ENCODE results near the gene DGCR2.
"Not testable (repeated sequence)": the region's sequence is repeated elsewhere in the genome, so short reads cannot be mapped to it uniquely, and the experiment has no call there.

Gene DGCR2

DNA sequence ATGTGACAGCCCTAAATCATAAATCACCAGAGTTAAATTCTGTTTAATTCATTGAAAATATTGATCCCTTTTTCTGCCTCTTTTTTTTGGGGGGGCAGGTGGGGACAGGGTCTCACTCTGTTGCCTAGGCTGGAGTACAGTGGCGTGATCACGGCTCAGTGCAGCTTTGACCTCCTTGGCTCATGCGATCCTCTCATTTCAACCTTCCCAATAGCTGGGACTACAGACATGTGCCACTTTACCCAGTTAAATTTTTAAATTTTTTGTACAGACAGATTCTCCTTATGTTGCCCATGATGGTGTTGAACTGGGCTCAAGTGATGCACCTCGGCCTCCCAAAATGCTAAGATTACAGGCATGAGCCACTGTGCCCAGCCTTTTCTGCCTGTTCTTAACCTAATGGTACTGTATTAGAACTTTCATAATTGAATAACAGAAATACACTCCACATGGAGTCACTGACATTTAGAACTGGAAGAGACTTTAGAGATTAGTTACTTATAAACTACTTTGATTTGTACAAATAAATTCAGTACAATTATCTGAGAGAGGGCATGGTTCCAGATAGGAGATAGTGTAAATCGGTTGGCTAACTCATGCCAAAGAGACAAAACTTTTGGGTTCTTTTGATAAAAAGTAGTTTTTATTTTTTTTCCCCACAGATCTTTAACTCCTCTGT is 109.8 kb downstream of the DGCR2 start:
- H3K4me3 ChIP-seq (replicated peaks; ENCODE audit: low read depth, low read length): no peak overlapping the region
- peaks cover 1% of the 10 kb centered on the region for H3K27me3 ChIP-seq (replicated peaks; ENCODE audit: control insufficient read depth, insufficient read depth, low read length)
- TF ChIP-seq, protein P1, sequence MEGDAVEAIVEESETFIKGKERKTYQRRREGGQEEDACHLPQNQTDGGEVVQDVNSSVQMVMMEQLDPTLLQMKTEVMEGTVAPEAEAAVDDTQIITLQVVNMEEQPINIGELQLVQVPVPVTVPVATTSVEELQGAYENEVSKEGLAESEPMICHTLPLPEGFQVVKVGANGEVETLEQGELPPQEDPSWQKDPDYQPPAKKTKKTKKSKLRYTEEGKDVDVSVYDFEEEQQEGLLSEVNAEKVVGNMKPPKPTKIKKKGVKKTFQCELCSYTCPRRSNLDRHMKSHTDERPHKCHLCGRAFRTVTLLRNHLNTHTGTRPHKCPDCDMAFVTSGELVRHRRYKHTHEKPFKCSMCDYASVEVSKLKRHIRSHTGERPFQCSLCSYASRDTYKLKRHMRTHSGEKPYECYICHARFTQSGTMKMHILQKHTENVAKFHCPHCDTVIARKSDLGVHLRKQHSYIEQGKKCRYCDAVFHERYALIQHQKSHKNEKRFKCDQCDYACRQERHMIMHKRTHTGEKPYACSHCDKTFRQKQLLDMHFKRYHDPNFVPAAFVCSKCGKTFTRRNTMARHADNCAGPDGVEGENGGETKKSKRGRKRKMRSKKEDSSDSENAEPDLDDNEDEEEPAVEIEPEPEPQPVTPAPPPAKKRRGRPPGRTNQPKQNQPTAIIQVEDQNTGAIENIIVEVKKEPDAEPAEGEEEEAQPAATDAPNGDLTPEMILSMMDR (IDR thresholded peaks at IDR 0.05; ENCODE audit: insufficient read depth, low read length, poor library complexity, severe bottlenecking): no peak
- H3K36me3 ChIP-seq (ENCODE audit: control insufficient read depth, insufficient read depth, low read length): no peaks in the 10 kb centered on the region
- DNase-seq (ENCODE audit: extremely low read depth, insufficient read length): no peak

DNA sequence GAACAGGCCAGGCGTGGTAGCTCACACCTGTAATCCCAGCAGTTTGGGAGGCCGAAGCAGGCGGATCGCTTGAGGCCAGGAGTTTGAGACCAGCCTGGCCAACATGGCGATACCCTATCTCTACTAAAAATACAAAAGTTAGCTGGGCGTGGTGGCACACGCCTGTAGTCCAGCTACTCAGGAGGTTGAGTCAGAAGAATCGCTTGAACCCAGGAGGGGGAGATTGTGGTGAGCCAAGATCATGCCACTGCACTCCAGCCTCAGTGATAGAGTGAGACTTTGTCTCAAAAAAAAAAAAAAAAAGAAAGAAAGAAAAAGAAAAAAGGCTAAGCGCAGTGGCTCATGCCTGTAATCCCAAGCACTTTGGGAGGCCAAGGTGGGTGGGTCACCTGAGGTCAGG is 110.6 kb downstream of the DGCR2 start:
- not testable (repeated sequence) for H3K4me3 ChIP-seq (replicated peaks; ENCODE audit: low read depth, low read length); H3K27me3 ChIP-seq (replicated peaks; ENCODE audit: control insufficient read depth, insufficient read depth, low read length); H3K36me3 ChIP-seq (ENCODE audit: control insufficient read depth, insufficient read depth, low read length); DNase-seq (ENCODE audit: extremely low read depth, insufficient read length)

DNA sequence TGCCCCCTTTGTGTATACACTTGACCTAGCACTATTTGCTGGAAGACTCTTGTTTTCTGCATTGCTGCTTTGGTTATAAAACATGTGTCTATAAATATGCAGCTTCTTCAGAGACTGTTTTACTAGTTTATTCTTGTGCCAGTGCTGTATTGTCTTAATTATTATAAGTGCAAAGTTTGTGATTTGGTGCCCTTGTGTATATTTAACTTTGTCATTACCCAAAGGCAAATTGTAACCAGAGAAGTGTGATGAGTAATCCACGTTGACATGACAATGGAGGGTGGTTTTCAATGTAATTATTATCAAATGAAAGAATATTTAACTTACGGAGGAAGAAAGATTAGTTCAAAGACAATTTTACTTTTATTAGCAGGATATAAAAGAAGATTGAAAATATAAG is 111.1 kb downstream of the DGCR2 start:
- DNase-seq (ENCODE audit: extremely low read depth, insufficient read length): no peak
- TF ChIP-seq, protein P1 (IDR thresholded peaks at IDR 0.05; ENCODE audit: insufficient read depth, low read length, poor library complexity, severe bottlenecking): no peak
- no peaks in the 10 kb centered on the region for H3K36me3 ChIP-seq (ENCODE audit: control insufficient read depth, insufficient read depth, low read length)
- no peaks in the 10 kb centered on the region; the same call in 1 of the 2 replicates for H3K27me3 ChIP-seq (replicated peaks; ENCODE audit: control insufficient read depth, insufficient read depth, low read length)
- no peak overlapping the region for H3K4me3 ChIP-seq (replicated peaks; ENCODE audit: low read depth, low read length)

DNA sequence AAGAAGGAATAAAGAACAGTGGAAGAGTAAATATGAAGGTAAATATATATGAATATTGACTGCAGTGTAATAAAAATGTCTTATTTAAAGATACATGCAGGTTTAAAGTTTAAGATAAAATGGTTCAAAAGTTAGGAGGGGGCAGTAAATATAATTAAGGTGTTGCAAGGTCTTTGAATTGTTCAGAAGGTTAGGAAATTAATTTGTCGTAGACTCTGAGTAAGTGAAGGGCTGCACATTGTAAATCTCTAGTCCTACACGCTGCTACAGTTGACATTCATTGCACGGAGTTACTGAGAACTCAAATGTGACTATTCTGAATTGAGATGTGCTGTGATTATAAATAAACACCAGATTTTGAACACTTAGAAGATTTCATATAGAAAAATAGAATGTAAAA is 116.3 kb downstream of the DGCR2 start:
- H3K27me3 ChIP-seq (replicated peaks; ENCODE audit: control insufficient read depth, insufficient read depth, low read length): no peaks in the 10 kb centered on the region
- DNase-seq (ENCODE audit: extremely low read depth, insufficient read length): no peak
- TF ChIP-seq, protein P1 (IDR thresholded peaks at IDR 0.05; ENCODE audit: insufficient read depth, low read length, poor library complexity, severe bottlenecking): no peak
- no peak overlapping the region for H3K4me3 ChIP-seq (replicated peaks; ENCODE audit: low read depth, low read length)
- no peaks in the 10 kb centered on the region for H3K36me3 ChIP-seq (ENCODE audit: control insufficient read depth, insufficient read depth, low read length)

DNA sequence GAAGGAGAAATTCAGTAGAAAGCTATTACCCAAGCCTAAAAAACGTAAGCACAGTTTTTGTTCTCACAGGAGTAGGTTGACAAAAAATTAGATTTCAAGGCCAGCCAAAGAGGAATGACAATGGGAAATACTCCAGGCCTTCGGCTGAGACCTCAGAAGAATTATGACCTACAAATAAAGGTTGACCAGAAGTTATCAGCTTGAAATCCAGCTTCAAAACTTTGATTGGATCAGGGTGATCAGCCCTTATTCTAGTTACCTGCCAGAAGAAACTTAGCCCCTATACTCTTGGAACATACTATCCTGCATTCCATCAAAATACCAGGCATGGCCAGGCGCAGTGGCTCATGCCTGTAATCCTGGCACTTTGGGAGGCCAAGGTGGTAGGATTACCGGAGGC is 117.7 kb downstream of the DGCR2 start:
- Histone ChIP-seq H3K27me3 (replicated peaks; ENCODE audit: control insufficient read depth, insufficient read depth, low read length) (no peaks in the 10 kb centered on the region), H3K4me3 (replicated peaks; ENCODE audit: low read depth, low read length) (no peak overlapping the region)
- TF ChIP-seq, protein P1 (IDR thresholded peaks at IDR 0.05; ENCODE audit: insufficient read depth, low read length, poor library complexity, severe bottlenecking): no peak

DNA sequence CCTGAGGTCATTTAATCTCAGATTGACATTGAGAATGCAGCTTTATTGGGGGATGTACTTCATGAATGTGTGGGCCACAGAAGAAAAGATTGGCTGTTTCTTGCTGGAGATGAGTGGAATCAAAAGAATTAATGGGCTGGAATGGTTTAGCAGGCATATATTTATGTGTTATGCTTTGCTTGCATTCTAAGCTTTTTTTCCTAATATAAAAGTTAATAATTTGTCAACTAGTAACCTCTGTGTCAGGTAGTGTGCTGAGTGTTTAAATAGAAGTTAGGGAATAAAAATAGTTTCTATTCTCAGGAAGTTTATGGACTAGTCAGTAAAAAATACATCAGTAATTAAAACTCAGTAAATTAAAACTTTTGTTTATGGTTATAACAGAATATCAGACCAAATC is 118.7 kb downstream of the DGCR2 start:
- TF ChIP-seq, protein P1 (IDR thresholded peaks at IDR 0.05; ENCODE audit: insufficient read depth, low read length, poor library complexity, severe bottlenecking): no peak
- no peaks in the 10 kb centered on the region for H3K27me3 ChIP-seq (replicated peaks; ENCODE audit: control insufficient read depth, insufficient read depth, low read length)
- DNase-seq (ENCODE audit: extremely low read depth, insufficient read length): no peak
- H3K4me3 ChIP-seq (replicated peaks; ENCODE audit: low read depth, low read length): no peak overlapping the region
- H3K36me3 ChIP-seq (ENCODE audit: control insufficient read depth, insufficient read depth, low read length): no peaks in the 10 kb centered on the region

More for the DNA sequence above, 117.7 kb downstream of the DGCR2 start:
- DNase-seq (ENCODE audit: extremely low read depth, insufficient read length): no peak
- H3K36me3 ChIP-seq (ENCODE audit: control insufficient read depth, insufficient read depth, low read length): no peaks in the 10 kb centered on the region

Data from GM06990 (cell line).